HEK293T (cell line): ENCODE results near the gene SRGAP1.

ENCODE experiments used
- ARNT ChIP-seq: fragments of 450-650 bp; IDR thresholded peaks from 2 replicates; pipeline ENCODE4 v1.6.1; 2017; ENCODE audit warnings: mild to moderate bottlenecking
- BHLHE40 ChIP-seq: fragments of 450-650 bp; IDR thresholded peaks from 2 replicates; pipeline ENCODE4 v1.6.1; 2016; ENCODE audit warnings: mild to moderate bottlenecking, moderate library complexity, borderline replicate concordance
- CTBP1 ChIP-seq: fragments of 450-650 bp; IDR thresholded peaks from 2 replicates; pipeline ENCODE4 v1.6.1; 2016; ENCODE audit warnings: borderline replicate concordance
- ELF4 ChIP-seq: fragments of 450-650 bp; IDR thresholded peaks from 2 replicates; pipeline ENCODE4 v1.6.1; 2017; ENCODE audit warnings: antibody characterized with exemption
- FOXK2 ChIP-seq: fragments of 450-650 bp; IDR thresholded peaks from 2 replicates; pipeline ENCODE4 v1.6.1; 2016; ENCODE audit warnings: mild to moderate bottlenecking
- HDGF ChIP-seq: fragments of 450-650 bp; IDR thresholded peaks from 2 replicates; pipeline ENCODE4 v1.6.1; 2017; ENCODE audit warnings: antibody characterized with exemption, borderline replicate concordance
- LEF1 ChIP-seq: fragments of 450-650 bp; IDR thresholded peaks from 2 replicates; pipeline ENCODE4 v1.6.1; 2017; ENCODE audit warnings: mild to moderate bottlenecking, borderline replicate concordance
- NFRKB ChIP-seq: fragments of 450-650 bp; IDR thresholded peaks from 2 replicates; pipeline ENCODE4 v1.6.1; 2016; ENCODE audit warnings: mild to moderate bottlenecking, moderate library complexity
- SP1 ChIP-seq: fragments of 450-650 bp; IDR thresholded peaks from 2 replicates; pipeline ENCODE4 v1.6.1; 2017
- SUZ12 ChIP-seq: fragments of 450-650 bp; IDR thresholded peaks from 2 replicates; pipeline ENCODE4 v1.6.1; 2016; ENCODE audit warnings: mild to moderate bottlenecking
- TARDBP ChIP-seq: fragments of 450-650 bp; IDR thresholded peaks from 2 replicates; pipeline ENCODE4 v1.6.1; 2016

- no peak for TF ChIP-seq SP1
- no peak for TF ChIP-seq ELF4
- TF ChIP-seq FOXK2, result no peak
- no peak for TF ChIP-seq NFRKB
- TF ChIP-seq HDGF, result no peak
- no peak for TF ChIP-seq BHLHE40
- no peak for TF ChIP-seq SUZ12
- TF ChIP-seq LEF1, result no peak
- no peak for TF ChIP-seq ARNT
- no peak for TF ChIP-seq CTBP1
- no peak for TF ChIP-seq TARDBP
These were observed 17.9 kb downstream of the SRGAP1 start for GRCh38 chr12:63862187-63862968.
